Effector CD8-positive, alpha-beta T cell (primary cell): ENCODE measurements around the gene CDK14.
"Not testable (repeated sequence)": the region's sequence is repeated elsewhere in the genome, so short reads cannot be mapped to it uniquely, and the experiment has no call there.

ENCODE experiments used
- DNase-seq: peaks from one replicate; lab custom pipeline; 2025; lab: John Stamatoyannopoulos, UW

CDK14 gene

GRCh38 chr7:90719155-90719554 lies 123.0 kb downstream of the CDK14 start:
- DNase-seq: no peak

GRCh38 chr7:90720984-90721760 lies 125.1 kb downstream of the CDK14 start:
- DNase-seq: no peak

- DNase-seq: no peak
Observed at GRCh38 chr7:90721869-90722431, 125.8 kb downstream of the CDK14 start.

- DNase-seq: no peak
Observed at GRCh38 chr7:90723233-90723632, 127.1 kb downstream of the CDK14 start.

GRCh38 chr7:90723866-90724265 lies 127.7 kb downstream of the CDK14 start:
- DNase-seq: no peak

- no peak for DNase-seq
Observed at GRCh38 chr7:90726120-90726519, 130.0 kb downstream of the CDK14 start.

GRCh38 chr7:90726623-90727022 lies 130.5 kb downstream of the CDK14 start:
- no peak for DNase-seq

GRCh38 chr7:90727412-90727811 lies 131.3 kb downstream of the CDK14 start:
- DNase-seq: no peak

GRCh38 chr7:90728568-90728967 lies 132.4 kb downstream of the CDK14 start:
- DNase-seq: no peak

- DNase-seq: not testable (repeated sequence)
Observed at GRCh38 chr7:90735611-90736280, 139.6 kb downstream of the CDK14 start.

GRCh38 chr7:90736316-90736715 lies 140.2 kb downstream of the CDK14 start:
- DNase-seq: no peak

GRCh38 chr7:90736968-90737939 lies 141.1 kb downstream of the CDK14 start:
- DNase-seq: no peak

GRCh38 chr7:90738249-90738648 lies 142.1 kb downstream of the CDK14 start:
- no peak for DNase-seq

GRCh38 chr7:90739716-90740115 lies 143.6 kb downstream of the CDK14 start:
- DNase-seq: no peak

GRCh38 chr7:90740386-90740785 lies 144.3 kb downstream of the CDK14 start:
- no peak for DNase-seq

GRCh38 chr7:90743626-90744025 lies 147.5 kb downstream of the CDK14 start:
- no peak for DNase-seq

- no peak for DNase-seq
Observed at GRCh38 chr7:90747516-90747915, 151.4 kb downstream of the CDK14 start.

- DNase-seq: no peak
Observed at GRCh38 chr7:90749262-90749661, 153.1 kb downstream of the CDK14 start.

- no peak for DNase-seq
Observed at GRCh38 chr7:90749774-90750173, 153.7 kb downstream of the CDK14 start.

- no peak for DNase-seq
Observed at GRCh38 chr7:90751595-90751994, 155.5 kb downstream of the CDK14 start.

GRCh38 chr7:90752051-90752450 lies 155.9 kb downstream of the CDK14 start:
- DNase-seq: no peak

GRCh38 chr7:90755041-90755440 lies 158.9 kb downstream of the CDK14 start:
- DNase-seq: no peak
